Naive thymus-derived CD4-positive, alpha-beta T cell (primary cell): ENCODE measurements around the gene RNASE8. TPM values are rescaled to one million over a fixed set of nuclear protein-coding genes. Genes with fewer than 3 reads are reported as not detected.

Source experiments
- ATAC-seq: fragments of 150-1000 bp; cut with Tn5 transposase; 2 replicates; pipeline ENCODE4 v1.10.0; 2021; ENCODE audit warnings: mild to moderate bottlenecking, moderate library complexity
- CTCF ChIA-PET: fragments of 350-600 bp; sonication (Branson Sonifier 250); formaldehyde crosslinking; loops from one replicate; lab custom pipeline; 2021; ENCODE audit warnings: antibody characterized with exemption; lab: Charles Lee
- POLR2A ChIA-PET: fragments of 350-600 bp; sonication (Branson Sonifier 250); formaldehyde crosslinking; loops from one replicate; lab custom pipeline; 2021; ENCODE audit warnings: antibody characterized with exemption, inconsistent platforms; lab: Charles Lee
- DNase-seq, 9 donors: peaks; one replicate each; pipeline versions ENCODE4 v3.0.0 to v3.0.0-alpha.2; 2020 to 2022; ENCODE audit warnings: mixed read lengths in 1 of 9
- H3K27ac ChIP-seq: one replicate; pipeline ENCODE4 v1.7.0; 2013; ENCODE audit warnings: mild to moderate bottlenecking, low read depth, low read length, moderate library complexity
- H3K27me3 ChIP-seq, 2 donors: one replicate each; pipeline ENCODE4 v1.7.0; 2013; ENCODE audit warnings: low read length in 2 of 2, mild to moderate bottlenecking in 2 of 2, moderate library complexity in 2 of 2; ENCODE audit not compliant: control insufficient read depth in 2 of 2, insufficient read depth in 2 of 2
- H3K36me3 ChIP-seq, 3 experiments: 1 replicate in 2 of 3; 2 replicates in 1 of 3; pipeline ENCODE4 v1.7.0; 2013; ENCODE audit warnings: low read length in 3 of 3, mild to moderate bottlenecking in 3 of 3, moderate library complexity in 1 of 3; ENCODE audit not compliant: insufficient read depth in 3 of 3, control insufficient read depth in 2 of 3
- H3K4me1 ChIP-seq, 2 donors: one replicate each; pipeline ENCODE4 v1.7.0; 2013; ENCODE audit warnings: low read length in 2 of 2, mild to moderate bottlenecking in 2 of 2, moderate library complexity in 1 of 2; ENCODE audit not compliant: control insufficient read depth in 2 of 2, insufficient read depth in 2 of 2
- H3K4me3 ChIP-seq: 2 replicates; pipeline ENCODE4 v1.7.0; 2013; ENCODE audit warnings: mild to moderate bottlenecking, low read length
- H3K9me3 ChIP-seq, 3 experiments: 1 replicate in 2 of 3; 2 replicates in 1 of 3; pipeline ENCODE4 v1.7.0; 2013; ENCODE audit warnings: low read length in 3 of 3; ENCODE audit not compliant: control insufficient read depth in 2 of 3
- H3K27ac Mint-ChIP-seq, 9 donors: one replicate each; pipeline ENCODE4 v1.8.0; 2020 to 2022; ENCODE audit warnings: mixed read lengths in 9 of 9, mild to moderate bottlenecking in 8 of 9, moderate library complexity in 5 of 9, inconsistent platforms in 2 of 9
- H3K27me3 Mint-ChIP-seq, 5 donors: one replicate each; pipeline ENCODE4 v1.8.0; 2021 to 2022; ENCODE audit warnings: mixed read lengths in 5 of 5, mild to moderate bottlenecking in 1 of 5
- H3K36me3 Mint-ChIP-seq, 5 donors: one replicate each; pipeline ENCODE4 v1.8.0; 2020 to 2022; ENCODE audit warnings: mixed read lengths in 5 of 5, mild to moderate bottlenecking in 3 of 5, inconsistent platforms in 1 of 5
- H3K4me1 Mint-ChIP-seq, 7 donors: one replicate each; pipeline ENCODE4 v1.8.0; 2020 to 2022; ENCODE audit warnings: mixed read lengths in 7 of 7, mild to moderate bottlenecking in 3 of 7, inconsistent platforms in 1 of 7
- H3K4me3 Mint-ChIP-seq, 10 donors: one replicate each; pipeline ENCODE4 v1.8.0; 2020 to 2022; ENCODE audit warnings: mild to moderate bottlenecking in 10 of 10, mixed read lengths in 10 of 10, moderate library complexity in 6 of 10, inconsistent platforms in 2 of 10
- H3K9me3 Mint-ChIP-seq, 11 donors: one replicate each; pipeline ENCODE4 v1.8.0; 2020 to 2022; ENCODE audit warnings: mixed read lengths in 11 of 11, mild to moderate bottlenecking in 4 of 11, inconsistent platforms in 1 of 11, moderate library complexity in 1 of 11
- intact Hi-C, 2 donors: fragments of 100-400 bp; cut with micrococcal nuclease; formaldehyde crosslinking; loops; one replicate each; pipeline ENCODE4 v1.15.1; 2023
- polyA plus RNA-seq, 2 donors: library from polyadenylated mRNA; unstranded; fragments of 300-500 nt; fragmentation: Illumina TruSeq; gene quantifications; one replicate each; pipeline ENCODE4 v1.2.3, GENCODE V29; 2021
- total RNA-seq, 6 experiments: library from RNA in 5 of 6; stranded (reverse) in 5 of 6; gene quantifications; 1 replicate in 5 of 6; 2 replicates in 1 of 6; pipeline ENCODE4 v1.2.3 and lab custom pipeline; 2021 to 2026

RNASE8 gene
- total and polyA plus RNA-seq, 7 experiments from 2014 or later, result not detected

GRCh38 chr14:21043387-21043973, 14.1 kb upstream of the RNASE8 start:
- no peak overlapping the region for H3K4me3 ChIP-seq
- H3K9me3 Mint-ChIP-seq, result no peaks in the 10 kb centered on the region
- CTCF ChIA-PET, result interaction anchor here (2.0 to 2.5 kb wide), 2 partner anchors 29 to 61 kb away, joined by 9 to 29 read pairs; no protein-coding TSS in a partner anchor
- H3K27ac ChIP-seq, result no peak overlapping the region
- peaks cover 3 to 35% (median 13%) of the 10 kb centered on the region in 5 donors for H3K27me3 Mint-ChIP-seq
- no peak for DNase-seq
- no peaks in the 10 kb centered on the region for H3K27me3 ChIP-seq
- POLR2A ChIA-PET, result no interaction called here
- ATAC-seq, result no peak
- no peak overlapping the region for H3K4me3 Mint-ChIP-seq
- H3K9me3 ChIP-seq, result no peaks in the 10 kb centered on the region
- H3K36me3 Mint-ChIP-seq, result no peaks in the 10 kb centered on the region
- H3K36me3 ChIP-seq, result no peaks in the 10 kb centered on the region
- H3K4me1 Mint-ChIP-seq, result peaks cover 2 to 9% (median 8%) of the 10 kb centered on the region in 7 donors
- intact Hi-C loops, result loop anchor here in 1 of 2 donors (5.0 kb wide), 1 partner anchor 346 kb away; no protein-coding TSS in a partner anchor
- H3K27ac Mint-ChIP-seq, result no peak overlapping the region
- H3K4me1 ChIP-seq, result no peaks in the 10 kb centered on the region

- ChIA-PET POLR2A (no interaction called here), CTCF (interaction anchor here (2.5 kb wide), 1 partner anchor 30 kb away, joined by 29 read pairs; no protein-coding TSS in a partner anchor)
- ATAC-seq (peak; percentile 46), DNase-seq (no peak)
- no peaks in the 10 kb centered on the region for H3K36me3 Mint-ChIP-seq
- no peaks in the 10 kb centered on the region for H3K27me3 ChIP-seq
- no peak overlapping the region for H3K4me3 Mint-ChIP-seq
- H3K4me3 ChIP-seq, result no peak overlapping the region
- H3K9me3 Mint-ChIP-seq, result no peaks in the 10 kb centered on the region
- no peak overlapping the region for H3K27ac ChIP-seq
- H3K4me1 Mint-ChIP-seq, result peaks cover 2 to 9% (median 8%) of the 10 kb centered on the region in 7 donors
- no peaks in the 10 kb centered on the region for H3K4me1 ChIP-seq
- H3K27ac Mint-ChIP-seq, result no peak overlapping the region
- intact Hi-C loops, result loop anchor here in 1 of 2 donors (5.0 kb wide), 1 partner anchor 347 kb away; no protein-coding TSS in a partner anchor
- H3K9me3 ChIP-seq, result no peaks in the 10 kb centered on the region
- H3K36me3 ChIP-seq, result no peaks in the 10 kb centered on the region
- H3K27me3 Mint-ChIP-seq, result peaks cover 3 to 35% (median 13%) of the 10 kb centered on the region in 5 donors
These were observed 13.5 kb upstream of the RNASE8 start for GRCh38 chr14:21043974-21044618.

DNA sequence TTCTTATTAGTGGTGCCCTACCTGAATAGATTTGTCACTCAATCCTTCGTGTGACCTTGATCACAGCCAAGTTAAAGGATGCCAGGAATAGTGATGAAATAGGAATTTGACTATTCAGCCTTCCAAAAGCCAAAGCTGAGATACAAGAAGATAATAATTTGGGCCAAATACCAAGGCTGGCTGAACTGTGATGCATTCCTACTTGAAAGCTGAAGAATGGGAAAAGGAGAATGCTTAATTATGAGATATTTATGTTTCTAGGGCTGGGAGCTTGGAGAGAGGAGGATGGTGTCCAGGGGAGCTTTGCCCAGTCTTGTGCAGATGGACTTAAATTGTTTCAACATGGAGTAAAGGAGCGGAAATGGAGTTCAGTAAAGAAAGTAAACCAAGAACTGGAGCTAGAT, 10.2 kb upstream of the RNASE8 start:
- H3K36me3 ChIP-seq, result no peaks in the 10 kb centered on the region
- no peak overlapping the region for H3K4me3 Mint-ChIP-seq
- H3K4me3 ChIP-seq, result no peak overlapping the region
- peaks cover 7 to 42% (median 14%) of the 10 kb centered on the region in 5 donors for H3K27me3 Mint-ChIP-seq
- intact Hi-C loops, result no loop called here
- peaks cover 0 to 4% of the 10 kb centered on the region in 2 donors for H3K27me3 ChIP-seq
- POLR2A ChIA-PET, result no interaction called here
- no peak overlapping the region for H3K27ac Mint-ChIP-seq
- ATAC-seq, result no peak
- H3K9me3 Mint-ChIP-seq, result no peaks in the 10 kb centered on the region
- H3K27ac ChIP-seq, result no peak overlapping the region
- H3K4me1 Mint-ChIP-seq, result peaks cover 2 to 9% (median 8%) of the 10 kb centered on the region in 7 donors
- CTCF ChIA-PET, result interaction anchor here (1.0 to 2.8 kb wide), 3 partner anchors 33 to 42 kb away, joined by 4 to 14 read pairs (median 5); no protein-coding TSS in a partner anchor
- H3K9me3 ChIP-seq, result no peaks in the 10 kb centered on the region
- H3K4me1 ChIP-seq, result no peaks in the 10 kb centered on the region
- H3K36me3 Mint-ChIP-seq, result no peaks in the 10 kb centered on the region
- no peak for DNase-seq

GRCh38 chr14:21048638-21049037, 9.0 kb upstream of the RNASE8 start:
- ChIA-PET CTCF (interaction anchor here (0.9 to 2.8 kb wide), 2 partner anchors 34 to 44 kb away, joined by 4 to 14 read pairs; no protein-coding TSS in a partner anchor), POLR2A (no interaction called here)
- Histone ChIP-seq H3K36me3 (no peaks in the 10 kb centered on the region), H3K4me1 (no peaks in the 10 kb centered on the region), H3K27ac (no peak overlapping the region), H3K4me3 (no peak overlapping the region), H3K9me3 (no peaks in the 10 kb centered on the region), H3K27me3 (peaks cover 0 to 4% of the 10 kb centered on the region in 2 donors)
- Mint-ChIP-seq H3K4me1 (peaks cover 2 to 9% (median 8%) of the 10 kb centered on the region in 7 donors), H3K27ac (peak overlapping the region in 1 of 9 donors; percentile 32), H3K4me3 (no peak overlapping the region), H3K36me3 (no peaks in the 10 kb centered on the region), H3K27me3 (peaks cover 4 to 42% (median 11%) of the 10 kb centered on the region in 5 donors), H3K9me3 (no peaks in the 10 kb centered on the region)
- no peak for DNase-seq
- ATAC-seq, result no peak
- intact Hi-C loops, result no loop called here

DNA sequence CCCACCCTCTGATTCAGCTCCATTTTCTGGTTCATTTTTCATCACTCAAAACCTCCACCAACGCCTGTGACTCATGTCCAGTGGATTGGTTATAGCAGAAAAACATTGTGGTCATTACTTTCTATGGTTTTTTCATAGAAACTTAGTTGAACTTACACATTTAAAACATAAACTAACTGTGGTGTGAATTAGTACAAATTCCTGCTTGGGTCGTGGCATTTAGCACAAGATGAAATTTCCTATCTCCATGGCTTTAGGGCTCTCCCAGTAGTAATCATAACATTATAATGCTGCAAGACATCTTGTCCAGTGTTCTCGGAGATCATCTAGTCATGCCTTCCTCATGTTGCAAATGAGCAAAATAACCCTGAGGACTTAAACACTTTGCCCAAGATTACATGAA, 8.3 kb upstream of the RNASE8 start:
- H3K4me3 Mint-ChIP-seq, result no peak overlapping the region
- no peaks in the 10 kb centered on the region for H3K36me3 ChIP-seq
- peaks cover 4 to 40% (median 9%) of the 10 kb centered on the region in 5 donors for H3K27me3 Mint-ChIP-seq
- H3K9me3 ChIP-seq, result no peaks in the 10 kb centered on the region
- H3K27ac Mint-ChIP-seq, result no peak overlapping the region
- intact Hi-C loops, result no loop called here
- no peaks in the 10 kb centered on the region for H3K9me3 Mint-ChIP-seq
- DNase-seq (no peak), ATAC-seq (no peak)
- CTCF ChIA-PET, result no interaction called here
- H3K27me3 ChIP-seq, result peaks cover 0 to 4% of the 10 kb centered on the region in 2 donors
- no peak overlapping the region for H3K4me3 ChIP-seq
- no peaks in the 10 kb centered on the region for H3K4me1 ChIP-seq
- POLR2A ChIA-PET, result no interaction called here
- H3K36me3 Mint-ChIP-seq, result no peaks in the 10 kb centered on the region
- H3K27ac ChIP-seq, result no peak overlapping the region
- peaks cover 0 to 6% (median 5%) of the 10 kb centered on the region in 7 donors for H3K4me1 Mint-ChIP-seq

DNA sequence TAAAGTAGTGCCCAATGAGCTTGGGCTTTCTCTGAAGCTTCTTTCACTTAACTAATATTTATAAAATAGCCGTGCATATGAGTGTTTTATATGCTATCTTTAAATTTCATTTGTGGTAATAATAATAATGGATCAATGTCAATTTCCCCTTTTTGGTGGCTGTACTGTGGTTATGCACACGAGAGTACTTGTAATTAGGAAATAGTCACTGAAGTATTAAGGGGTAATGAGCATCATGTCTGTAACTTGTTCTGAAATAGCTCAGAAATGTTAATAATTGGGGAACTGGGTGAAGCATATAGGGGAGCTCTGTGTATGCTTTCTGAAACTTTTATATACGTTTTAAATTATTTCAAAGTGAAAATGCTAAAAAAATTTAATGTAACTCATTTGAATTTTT, 7.0 kb upstream of the RNASE8 start:
- ATAC-seq (no peak), DNase-seq (no peak)
- no peak overlapping the region for H3K27ac Mint-ChIP-seq
- intact Hi-C loops, result no loop called here
- no peaks in the 10 kb centered on the region for H3K36me3 ChIP-seq
- no peak overlapping the region for H3K4me3 ChIP-seq
- H3K4me1 ChIP-seq, result no peaks in the 10 kb centered on the region
- no peak overlapping the region for H3K27ac ChIP-seq
- H3K27me3 Mint-ChIP-seq, result peaks cover 4 to 29% (median 5%) of the 10 kb centered on the region in 5 donors
- H3K9me3 Mint-ChIP-seq, result no peaks in the 10 kb centered on the region
- ChIA-PET CTCF (interaction anchor here (1.0 kb wide), 1 partner anchor 37 kb away, joined by 3 read pairs; no protein-coding TSS in a partner anchor), POLR2A (no interaction called here)
- H3K4me3 Mint-ChIP-seq, result no peak overlapping the region
- H3K4me1 Mint-ChIP-seq, result no peaks in the 10 kb centered on the region
- no peaks in the 10 kb centered on the region for H3K36me3 Mint-ChIP-seq
- H3K9me3 ChIP-seq, result no peaks in the 10 kb centered on the region
- H3K27me3 ChIP-seq, result peaks cover 0 to 4% of the 10 kb centered on the region in 2 donors
